Epithelial cell of esophagus (primary cell): ENCODE results near the gene TENM4.

Source experiments
- DNase-seq: peaks from one replicate; pipeline ENCODE4 v3.0.0; 2010; ENCODE audit warnings: low read depth
- H3K4me3 ChIP-seq: 2 replicates; pipeline ENCODE4 v1.5.1; 2011; ENCODE audit warnings: mild to moderate bottlenecking, low read length, control low read depth
- TF ChIP-seq, protein P1 (sequence below): IDR thresholded peaks from 2 replicates; pipeline ENCODE4 v1.5.1; 2011; ENCODE audit warnings: low read depth, mild to moderate bottlenecking, low read length, control low read depth, inconsistent platforms; ENCODE audit not compliant: insufficient read depth; ENCODE audit errors: missing control alignments

TENM4 gene

DNA sequence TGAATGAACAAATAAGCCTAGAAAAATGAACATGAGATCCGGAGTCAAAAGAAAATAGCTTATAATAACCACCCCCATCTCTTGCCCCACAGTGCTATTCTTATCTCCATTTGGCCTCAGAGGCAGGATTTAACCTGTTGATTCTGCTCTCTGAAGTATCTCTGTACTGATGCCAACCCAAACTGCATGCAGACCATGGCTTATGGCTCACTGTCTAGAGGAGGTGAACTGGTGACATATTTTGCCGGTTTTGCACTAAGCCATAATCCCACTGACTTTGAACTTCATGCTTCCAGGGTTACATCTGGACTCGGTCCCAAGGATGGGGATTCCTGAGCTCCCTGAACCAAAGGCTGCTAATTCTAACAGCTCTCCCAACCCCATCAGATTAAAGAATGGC is 397.1 kb downstream of the TENM4 start:
- TF ChIP-seq, protein P1, sequence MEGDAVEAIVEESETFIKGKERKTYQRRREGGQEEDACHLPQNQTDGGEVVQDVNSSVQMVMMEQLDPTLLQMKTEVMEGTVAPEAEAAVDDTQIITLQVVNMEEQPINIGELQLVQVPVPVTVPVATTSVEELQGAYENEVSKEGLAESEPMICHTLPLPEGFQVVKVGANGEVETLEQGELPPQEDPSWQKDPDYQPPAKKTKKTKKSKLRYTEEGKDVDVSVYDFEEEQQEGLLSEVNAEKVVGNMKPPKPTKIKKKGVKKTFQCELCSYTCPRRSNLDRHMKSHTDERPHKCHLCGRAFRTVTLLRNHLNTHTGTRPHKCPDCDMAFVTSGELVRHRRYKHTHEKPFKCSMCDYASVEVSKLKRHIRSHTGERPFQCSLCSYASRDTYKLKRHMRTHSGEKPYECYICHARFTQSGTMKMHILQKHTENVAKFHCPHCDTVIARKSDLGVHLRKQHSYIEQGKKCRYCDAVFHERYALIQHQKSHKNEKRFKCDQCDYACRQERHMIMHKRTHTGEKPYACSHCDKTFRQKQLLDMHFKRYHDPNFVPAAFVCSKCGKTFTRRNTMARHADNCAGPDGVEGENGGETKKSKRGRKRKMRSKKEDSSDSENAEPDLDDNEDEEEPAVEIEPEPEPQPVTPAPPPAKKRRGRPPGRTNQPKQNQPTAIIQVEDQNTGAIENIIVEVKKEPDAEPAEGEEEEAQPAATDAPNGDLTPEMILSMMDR: no peak
- DNase-seq: no peak
- no peak overlapping the region for H3K4me3 ChIP-seq

DNA sequence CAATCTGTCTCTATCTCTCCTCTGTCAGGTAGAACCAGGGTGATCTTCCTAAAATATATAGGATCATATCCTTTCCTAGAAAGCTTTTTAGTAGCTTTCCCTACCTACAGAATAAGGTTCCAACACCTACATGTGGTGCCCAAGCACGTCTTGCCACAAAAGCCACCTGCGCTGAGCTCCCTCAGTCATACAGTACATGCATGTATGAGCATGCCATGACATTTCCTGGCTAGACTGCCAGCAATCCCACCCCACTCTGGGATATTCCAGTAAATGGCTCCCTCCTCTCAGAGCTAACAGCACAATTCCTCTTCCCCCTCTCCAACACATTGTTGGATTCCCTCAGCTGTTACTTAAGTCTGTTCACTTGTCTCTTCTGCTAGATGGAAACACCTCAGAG is 398.0 kb downstream of the TENM4 start:
- DNase-seq: peak; percentile 77
- TF ChIP-seq, protein P1: no peak
- H3K4me3 ChIP-seq: no peak overlapping the region

DNA sequence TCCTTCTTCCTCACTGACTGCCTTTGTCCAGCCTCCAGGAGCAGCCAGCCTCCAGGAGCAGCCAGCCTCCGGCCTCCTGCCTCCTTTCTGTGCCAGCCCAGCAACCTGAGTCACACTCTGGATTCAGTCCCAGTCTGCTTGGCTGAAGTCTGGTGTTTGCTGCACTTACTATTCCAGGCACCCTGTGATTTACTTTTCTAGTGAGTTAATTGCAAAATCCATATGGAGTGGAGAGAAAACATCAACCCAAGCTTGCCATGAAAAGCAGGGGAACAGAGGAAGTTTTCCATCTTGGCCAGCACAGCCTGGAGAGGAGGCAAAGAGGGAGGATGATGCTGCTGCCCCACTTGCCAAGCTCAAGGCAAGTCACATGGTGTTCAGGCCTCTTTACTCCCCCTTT is 400.5 kb downstream of the TENM4 start:
- DNase-seq: peak; percentile 14
- H3K4me3 ChIP-seq: no peak overlapping the region
- TF ChIP-seq, protein P1: no peak

DNA sequence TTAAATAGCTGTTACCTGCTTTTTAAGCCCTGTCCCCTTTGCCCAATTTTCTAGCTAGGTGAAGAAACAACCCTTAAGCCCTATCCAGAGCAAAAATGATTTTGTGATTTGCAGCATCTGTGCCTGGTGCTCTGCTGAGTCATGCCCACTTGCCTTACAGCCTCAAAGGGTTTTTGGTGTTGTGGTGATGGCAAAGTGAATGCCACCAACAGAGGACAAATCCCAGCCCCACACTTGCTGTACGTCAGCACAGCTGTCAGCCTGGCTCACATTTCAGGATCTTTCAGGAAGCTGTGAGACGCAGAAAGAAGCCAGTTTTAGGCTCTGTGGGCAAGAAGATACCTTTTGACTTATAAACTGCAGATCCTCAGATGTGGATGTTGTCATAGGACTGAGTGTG is 401.7 kb downstream of the TENM4 start:
- H3K4me3 ChIP-seq: no peak overlapping the region
- TF ChIP-seq, protein P1: no peak

DNA sequence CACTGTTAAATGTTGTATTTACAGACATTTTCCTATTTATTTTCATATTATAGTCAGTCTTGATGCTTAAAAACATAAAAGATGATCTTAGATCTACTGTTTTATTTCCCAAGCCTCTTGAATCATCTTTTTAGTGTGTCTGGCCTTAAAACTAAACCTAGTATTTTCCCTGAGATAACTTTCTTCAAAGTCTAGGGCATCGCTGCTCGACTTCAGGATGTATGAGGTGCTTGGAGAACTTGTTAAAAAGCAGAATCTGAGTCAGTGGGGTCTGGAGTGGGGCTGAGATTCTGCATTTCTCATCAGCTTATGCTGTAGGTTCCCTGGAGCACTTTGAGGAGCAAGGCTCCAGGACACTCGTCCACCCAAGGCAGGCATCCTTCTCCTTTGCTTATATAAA is 404.9 kb downstream of the TENM4 start:
- TF ChIP-seq, protein P1: no peak
- DNase-seq: no peak

More for the DNA sequence above, 401.7 kb downstream of the TENM4 start:
- DNase-seq: no peak

DNA sequence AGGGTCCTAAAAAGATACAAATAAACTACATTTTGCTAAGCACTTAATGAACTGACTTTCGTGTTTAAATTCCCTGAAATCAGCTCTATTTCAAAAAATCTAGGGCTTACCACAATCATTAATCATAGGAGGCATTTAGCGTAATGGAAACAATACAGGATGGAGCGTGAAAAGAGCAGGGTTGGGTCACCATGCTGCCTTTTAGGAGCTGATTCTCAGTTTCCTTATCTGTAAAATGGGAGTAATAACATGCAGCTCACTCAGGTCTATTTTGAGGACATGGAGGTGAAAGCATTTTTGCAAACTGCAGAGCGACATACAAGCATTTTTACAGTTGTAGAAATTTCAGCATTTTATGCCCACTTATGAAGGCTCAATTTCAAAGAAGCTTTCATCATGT is 407.0 kb downstream of the TENM4 start:
- H3K4me3 ChIP-seq: no peak overlapping the region
- TF ChIP-seq, protein P1: no peak
- no peak for DNase-seq

More for the DNA sequence above, 404.9 kb downstream of the TENM4 start:
- no peak overlapping the region for H3K4me3 ChIP-seq

DNA sequence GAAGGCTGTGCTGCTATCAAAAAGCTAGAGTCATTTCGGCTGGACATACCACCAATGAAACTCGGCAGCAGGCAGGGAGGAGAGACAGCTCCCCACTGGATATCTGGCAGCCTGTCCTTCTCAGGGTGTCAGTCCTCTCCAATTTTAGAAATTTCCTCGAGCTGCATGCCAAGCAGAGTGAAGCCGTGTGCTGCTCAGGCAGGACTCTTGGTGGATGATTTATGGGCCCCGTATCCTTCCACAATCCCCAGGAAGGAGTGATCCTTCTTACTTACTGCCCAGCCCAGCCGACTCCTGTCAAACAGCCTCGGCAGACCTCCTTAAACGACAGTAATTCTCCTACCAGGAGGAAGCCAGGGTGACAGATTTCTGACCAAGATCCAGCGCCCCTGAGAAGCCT is 410.4 kb downstream of the TENM4 start:
- H3K4me3 ChIP-seq: no peak overlapping the region
- no peak for DNase-seq
- TF ChIP-seq, protein P1: no peak
